Thymus (tissue), 11 donors: ENCODE data around the gene MSL3B.

ENCODE experiments used
- DNase-seq, 9 donors: peaks; one replicate each; pipeline ENCODE4 v3.0.0-alpha.2; 2013; ENCODE audit warnings: low spot score in 9 of 9, low read depth in 6 of 9, missing footprints in 1 of 9
- H3K27ac ChIP-seq, 2 donors: one replicate each; pipeline ENCODE4 v1.5.1; 2013; ENCODE audit warnings: control low read depth in 1 of 2, low read depth in 1 of 2, low read length in 1 of 2, mild to moderate bottlenecking in 1 of 2, moderate library complexity in 1 of 2
- H3K27me3 ChIP-seq, 2 donors: one replicate each; pipeline ENCODE4 v1.5.1; 2013; ENCODE audit warnings: low read length in 1 of 2; ENCODE audit not compliant: control insufficient read depth in 2 of 2, insufficient read depth in 1 of 2
- H3K36me3 ChIP-seq, 2 donors: one replicate each; pipeline ENCODE4 v1.5.1; 2013; ENCODE audit warnings: low read length in 1 of 2, mild to moderate bottlenecking in 1 of 2, moderate library complexity in 1 of 2; ENCODE audit not compliant: control insufficient read depth in 2 of 2, insufficient read depth in 2 of 2
- H3K4me1 ChIP-seq, 2 donors: one replicate each; pipeline ENCODE4 v1.5.1; 2013; ENCODE audit warnings: low read length in 2 of 2; ENCODE audit not compliant: control insufficient read depth in 2 of 2, insufficient read depth in 2 of 2
- H3K4me3 ChIP-seq, 2 donors: one replicate each; pipeline ENCODE4 v1.5.1; 2013; ENCODE audit warnings: low read length in 2 of 2, control low read depth in 1 of 2, mild to moderate bottlenecking in 1 of 2
- H3K9me3 ChIP-seq, 2 donors: one replicate each; pipeline ENCODE4 v1.5.1; 2013; ENCODE audit warnings: low read length in 1 of 2, mild to moderate bottlenecking in 1 of 2; ENCODE audit not compliant: control insufficient read depth in 2 of 2, insufficient read depth in 1 of 2
- WGBS: extraction: QIAGEN DNeasy Blood & Tissue Kit; methylation state at CpG from one replicate; pipeline ENCODE4 v1.1.7; 2013; 5-methylcytosine and 5-hydroxymethylcytosine counted together
- donor health status: healthy.

Gene MSL3B

GRCh38 chr2:233848276-233848675, 19.9 kb downstream of the MSL3B start:
- DNase-seq = no peak
- peaks cover 68 to 86% of the 10 kb centered on the region in 2 donors for H3K36me3 ChIP-seq
- no peak overlapping the region for H3K27ac ChIP-seq

GRCh38 chr2:233847248-233847898, 20.8 kb downstream of the MSL3B start:
- no peak overlapping the region for H3K27ac ChIP-seq
- no peak for DNase-seq
- H3K9me3 ChIP-seq = peaks cover 1 to 5% of the 10 kb centered on the region in 2 donors
- no peaks in the 10 kb centered on the region for H3K27me3 ChIP-seq
- H3K36me3 ChIP-seq = peaks cover 75 to 90% of the 10 kb centered on the region in 2 donors
- 97% methylated on average over 13 of the region's 13 CpGs for WGBS
- no peak overlapping the region for H3K4me3 ChIP-seq
- H3K4me1 ChIP-seq = peaks cover 7 to 10% of the 10 kb centered on the region in 2 donors

More at GRCh38 chr2:233848276-233848675, 19.9 kb downstream of the MSL3B start:
- Histone ChIP-seq H3K9me3 (peaks cover 1 to 5% of the 10 kb centered on the region in 2 donors), H3K4me1 (peaks cover 10 to 14% of the 10 kb centered on the region in 2 donors), H3K27me3 (no peaks in the 10 kb centered on the region), H3K4me3 (no peak overlapping the region)
- WGBS = 99% methylated on average over 13 of the region's 13 CpGs

GRCh38 chr2:233846387-233847247, 21.6 kb downstream of the MSL3B start:
- no peak for DNase-seq
- H3K9me3 ChIP-seq = peaks cover 1 to 5% of the 10 kb centered on the region in 2 donors
- peaks cover 0 to 3% of the 10 kb centered on the region in 2 donors for H3K4me1 ChIP-seq
- H3K27ac ChIP-seq = no peak overlapping the region
- no peaks in the 10 kb centered on the region for H3K27me3 ChIP-seq
- peaks cover 79 to 91% of the 10 kb centered on the region in 2 donors for H3K36me3 ChIP-seq
- H3K4me3 ChIP-seq = no peak overlapping the region
- 90% methylated on average over 16 of the region's 16 CpGs for WGBS

- no peak overlapping the region for H3K27ac ChIP-seq
- H3K9me3 ChIP-seq = peaks cover 1 to 5% of the 10 kb centered on the region in 2 donors
- no peaks in the 10 kb centered on the region for H3K4me1 ChIP-seq
- WGBS = 96% methylated on average over 1 of the region's 1 CpG
- H3K27me3 ChIP-seq = no peaks in the 10 kb centered on the region
- DNase-seq = no peak
- peaks cover 85 to 94% of the 10 kb centered on the region in 2 donors for H3K36me3 ChIP-seq
- no peak overlapping the region for H3K4me3 ChIP-seq
Observed at GRCh38 chr2:233845301-233846060, 22.7 kb downstream of the MSL3B start.

GRCh38 chr2:233844836-233845235, 23.4 kb downstream of the MSL3B start:
- Histone ChIP-seq H3K27ac (no peak overlapping the region), H3K4me1 (no peaks in the 10 kb centered on the region), H3K36me3 (peaks cover 85 to 94% of the 10 kb centered on the region in 2 donors), H3K27me3 (no peaks in the 10 kb centered on the region), H3K4me3 (no peak overlapping the region), H3K9me3 (peaks cover 1 to 5% of the 10 kb centered on the region in 2 donors)
- WGBS = 97% methylated on average over 3 of the region's 3 CpGs
- DNase-seq = no peak

GRCh38 chr2:233844064-233844807, 23.9 kb downstream of the MSL3B start:
- Histone ChIP-seq H3K27ac (no peak overlapping the region), H3K4me1 (no peaks in the 10 kb centered on the region), H3K36me3 (peaks cover 85 to 94% of the 10 kb centered on the region in 2 donors), H3K27me3 (no peaks in the 10 kb centered on the region), H3K4me3 (no peak overlapping the region), H3K9me3 (peaks cover 1 to 5% of the 10 kb centered on the region in 2 donors)
- WGBS = 96% methylated on average over 19 of the region's 19 CpGs
- DNase-seq = no peak

- H3K9me3 ChIP-seq = no peaks in the 10 kb centered on the region
- H3K27ac ChIP-seq = no peak overlapping the region
- DNase-seq = no peak
- H3K4me1 ChIP-seq = no peaks in the 10 kb centered on the region
- no peaks in the 10 kb centered on the region for H3K27me3 ChIP-seq
- H3K4me3 ChIP-seq = no peak overlapping the region
- peaks cover 76 to 93% of the 10 kb centered on the region in 2 donors for H3K36me3 ChIP-seq
- over 99% methylated on average over 11 of the region's 11 CpGs for WGBS
Observed at GRCh38 chr2:233841183-233841582, 27.0 kb downstream of the MSL3B start.

- H3K4me3 ChIP-seq = no peak overlapping the region
- no peak overlapping the region for H3K27ac ChIP-seq
- H3K36me3 ChIP-seq = peaks cover 81 to 95% of the 10 kb centered on the region in 2 donors
- WGBS = over 99% methylated on average over 9 of the region's 9 CpGs
- no peaks in the 10 kb centered on the region for H3K4me1 ChIP-seq
- no peak for DNase-seq
- peaks cover 0 to 3% of the 10 kb centered on the region in 2 donors for H3K9me3 ChIP-seq
- no peaks in the 10 kb centered on the region for H3K27me3 ChIP-seq
Observed at GRCh38 chr2:233840520-233840919, 27.7 kb downstream of the MSL3B start.
